HFFc6 (cell line): Measurements from ENCODE around the gene LNPK. TPM values are rescaled to one million over a fixed set of nuclear protein-coding genes. Genes with fewer than 3 reads are reported as not detected.

Source experiments
- DNase-seq: peaks from one replicate; pipeline ENCODE4 v3.0.0-alpha.2; 2018
- H3K27ac Mint-ChIP-seq: 2 replicates; pipeline ENCODE4 v1.8.0; 2020; ENCODE audit warnings: mild to moderate bottlenecking, mixed read lengths
- H3K27me3 Mint-ChIP-seq: 2 replicates; pipeline ENCODE4 v1.8.0; 2021; ENCODE audit warnings: mild to moderate bottlenecking, moderate library complexity, mixed read lengths; ENCODE audit not compliant: insufficient read depth
- H3K36me3 Mint-ChIP-seq: 2 replicates; pipeline ENCODE4 v1.8.0; 2021; ENCODE audit warnings: low read depth, mixed read lengths
- H3K4me1 Mint-ChIP-seq: 2 replicates; pipeline ENCODE4 v1.8.0; 2020; ENCODE audit warnings: low read depth, mixed read lengths
- H3K4me3 Mint-ChIP-seq: 2 replicates; pipeline ENCODE4 v1.8.0; 2020; ENCODE audit warnings: mild to moderate bottlenecking, moderate library complexity, mixed read lengths
- H3K9me3 Mint-ChIP-seq: 2 replicates; pipeline ENCODE4 v1.8.0; 2020; ENCODE audit warnings: mild to moderate bottlenecking, mixed read lengths
- CTCF ChIP-seq: fragments of 200-600 bp; sonication (generic); IDR thresholded peaks from 2 replicates; pipeline ENCODE4 v1.5.0; 2021; ENCODE audit warnings: antibody characterized with exemption, mild to moderate bottlenecking
- total RNA-seq, 6 experiments: library from RNA; stranded (reverse); fragmentation: NEBNext Ultra II Directional; extraction: Animal tissue kit (Norgen Biotek cat#: 25700); gene quantifications; 2 replicates in 1 of 6; 3 replicates in 5 of 6; pipeline ENCODE4 v1.2.3, GENCODE V29; 2021

Gene LNPK
- total RNA-seq, 6 experiments from 2014 or later, result 54.9 to 78.3 (median 61.3) TPM

- H3K36me3 Mint-ChIP-seq, result peaks cover 5% of the 10 kb centered on the region; the same call in 1 of the 2 replicates
These were observed 66.5 kb downstream of the LNPK start for GRCh38 chr2:175935289-175936181.

GRCh38 chr2:175932675-175933074, 69.4 kb downstream of the LNPK start:
- peaks cover 34% of the 10 kb centered on the region for H3K4me1 Mint-ChIP-seq
- DNase-seq, result no peak
- no peak overlapping the region for H3K27ac Mint-ChIP-seq
- no peaks in the 10 kb centered on the region for H3K9me3 Mint-ChIP-seq
- 0 out of 2 replicates have a peak, but pooled peaks cover 6% of the 10 kb centered on the region for H3K36me3 Mint-ChIP-seq
- TF ChIP-seq CTCF, result no peak
- no peak overlapping the region for H3K4me3 Mint-ChIP-seq
- 0 out of 2 replicates have a peak, but pooled peaks cover 2% of the 10 kb centered on the region for H3K27me3 Mint-ChIP-seq

More at GRCh38 chr2:175935289-175936181, 66.5 kb downstream of the LNPK start:
- no peak overlapping the region for H3K4me3 Mint-ChIP-seq
- H3K4me1 Mint-ChIP-seq, result peaks cover 21% of the 10 kb centered on the region
- DNase-seq, result no peak
- no peak overlapping the region for H3K27ac Mint-ChIP-seq
- no peak for TF ChIP-seq CTCF
- 0 out of 2 replicates have a peak, but pooled peaks cover 2% of the 10 kb centered on the region for H3K27me3 Mint-ChIP-seq
- no peaks in the 10 kb centered on the region for H3K9me3 Mint-ChIP-seq

- Mint-ChIP-seq H3K4me3 (peak overlapping the region; percentile 59), H3K27me3 (0 out of 2 replicates have a peak, but pooled peaks cover 2% of the 10 kb centered on the region), H3K36me3 (peaks cover 13% of the 10 kb centered on the region), H3K27ac (peak overlapping the region; percentile 87), H3K9me3 (no peaks in the 10 kb centered on the region), H3K4me1 (peaks cover 43% of the 10 kb centered on the region)
- peak; percentile 83 for DNase-seq
- no peak for TF ChIP-seq CTCF
These were observed 70.3 kb downstream of the LNPK start for GRCh38 chr2:175931805-175932204.

- Mint-ChIP-seq H3K27me3 (0 out of 2 replicates have a peak, but pooled peaks cover 2% of the 10 kb centered on the region), H3K9me3 (no peaks in the 10 kb centered on the region), H3K27ac (peak overlapping the region; percentile 87), H3K4me1 (peaks cover 56% of the 10 kb centered on the region), H3K4me3 (peak overlapping the region; percentile 54), H3K36me3 (peaks cover 20% of the 10 kb centered on the region)
- DNase-seq, result peak; percentile 7
- TF ChIP-seq CTCF, result no peak
These were observed 71.6 kb downstream of the LNPK start for GRCh38 chr2:175930504-175930903.

- TF ChIP-seq CTCF, result no peak
- H3K9me3 Mint-ChIP-seq, result no peaks in the 10 kb centered on the region
- H3K27me3 Mint-ChIP-seq, result 0 out of 2 replicates have a peak, but pooled peaks cover 2% of the 10 kb centered on the region
- peak overlapping the region; percentile 54 for H3K4me3 Mint-ChIP-seq
- peak overlapping the region; percentile 87 for H3K27ac Mint-ChIP-seq
- H3K36me3 Mint-ChIP-seq, result peaks cover 26% of the 10 kb centered on the region
- peak; percentile 34 for DNase-seq
- H3K4me1 Mint-ChIP-seq, result peaks cover 63% of the 10 kb centered on the region
These were observed 72.2 kb downstream of the LNPK start for GRCh38 chr2:175929850-175930249.
